T-helper 1 cell treated with Interleukin-12 subunit alpha and Interleukin-12 subunit beta and Interleukin-4 antibody, amounts not matched to agents 30 μg/mL and 1 μg/mL, for 36 hours (primary cell): Measurements from ENCODE around the gene ARHGAP20.

Source experiments
- H3K27ac Mint-ChIP-seq: one replicate; pipeline ENCODE4 v1.8.0; 2021; ENCODE audit warnings: mild to moderate bottlenecking, mixed read lengths
- H3K27me3 Mint-ChIP-seq: one replicate; pipeline ENCODE4 v1.8.0; 2021; ENCODE audit warnings: low read depth, mixed read lengths
- H3K36me3 Mint-ChIP-seq: one replicate; pipeline ENCODE4 v1.8.0; 2021; ENCODE audit warnings: low read depth, mixed read lengths
- H3K4me1 Mint-ChIP-seq: one replicate; pipeline ENCODE4 v1.8.0; 2021; ENCODE audit warnings: low read depth, mixed read lengths
- H3K4me3 Mint-ChIP-seq: one replicate; pipeline ENCODE4 v1.8.0; 2021; ENCODE audit warnings: mild to moderate bottlenecking, moderate library complexity, mixed read lengths
- H3K9me3 Mint-ChIP-seq: one replicate; pipeline ENCODE4 v1.8.0; 2021; ENCODE audit warnings: mixed read lengths

The ARHGAP20 gene

DNA sequence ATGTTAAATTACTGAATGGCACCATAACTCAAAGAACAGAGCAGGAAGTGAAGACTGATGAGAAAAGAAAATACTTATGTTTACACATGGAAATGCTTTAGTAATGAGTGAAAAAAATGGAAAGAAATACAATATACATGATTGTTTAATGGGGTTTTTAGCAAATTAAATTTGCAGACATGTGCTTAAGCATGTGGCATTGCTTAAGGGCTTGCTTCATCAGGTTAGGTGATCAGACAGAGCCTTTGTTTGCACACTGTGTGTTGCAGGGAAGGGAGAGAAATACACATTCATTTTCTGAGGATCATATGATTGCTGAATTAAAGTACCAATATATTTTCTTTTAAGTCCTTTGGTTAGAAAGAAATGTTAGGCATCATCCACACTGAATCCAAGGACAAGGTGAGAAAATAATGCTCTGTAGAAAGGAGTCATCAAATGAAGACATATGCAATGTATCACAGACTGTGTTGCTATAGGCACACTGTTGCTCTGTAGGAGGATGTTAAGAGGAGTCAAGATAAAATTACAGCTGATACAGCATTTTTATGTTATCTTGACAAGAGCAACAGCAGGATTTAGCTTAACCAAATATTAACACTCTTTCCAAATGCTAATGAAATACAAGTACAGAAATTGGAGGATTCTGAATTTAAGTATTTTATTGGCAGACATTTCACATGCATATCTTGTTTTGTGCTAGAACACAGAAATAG is 23.4 kb upstream of the ARHGAP20 start:
- no peak overlapping the region for H3K4me3 Mint-ChIP-seq
- H3K27ac Mint-ChIP-seq, result no peak overlapping the region
- H3K9me3 Mint-ChIP-seq, result no peaks in the 10 kb centered on the region
- H3K27me3 Mint-ChIP-seq, result peaks cover 13% of the 10 kb centered on the region
- no peaks in the 10 kb centered on the region for H3K36me3 Mint-ChIP-seq
- H3K4me1 Mint-ChIP-seq, result no peaks in the 10 kb centered on the region

DNA sequence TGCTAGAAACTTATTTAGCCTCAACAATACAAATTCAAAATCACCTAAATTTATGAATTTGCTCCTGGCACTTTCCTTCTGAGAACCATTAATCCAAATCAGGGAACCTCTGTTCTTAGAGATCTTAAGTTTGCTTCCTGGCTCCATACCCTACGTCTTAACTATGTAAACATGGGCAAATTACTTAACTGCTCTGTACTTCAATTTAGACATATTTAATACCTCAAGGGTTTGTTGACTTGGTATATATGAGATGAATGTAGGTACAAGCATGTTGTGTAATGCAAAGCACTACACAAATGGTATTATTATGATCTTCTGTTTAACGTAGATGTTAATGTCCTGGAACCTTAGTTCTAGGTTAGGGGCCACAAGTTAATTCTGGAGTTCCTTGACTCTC is 22.6 kb upstream of the ARHGAP20 start:
- Mint-ChIP-seq H3K4me1 (no peaks in the 10 kb centered on the region), H3K27me3 (peaks cover 14% of the 10 kb centered on the region), H3K36me3 (no peaks in the 10 kb centered on the region), H3K9me3 (no peaks in the 10 kb centered on the region), H3K4me3 (no peak overlapping the region), H3K27ac (no peak overlapping the region)

DNA sequence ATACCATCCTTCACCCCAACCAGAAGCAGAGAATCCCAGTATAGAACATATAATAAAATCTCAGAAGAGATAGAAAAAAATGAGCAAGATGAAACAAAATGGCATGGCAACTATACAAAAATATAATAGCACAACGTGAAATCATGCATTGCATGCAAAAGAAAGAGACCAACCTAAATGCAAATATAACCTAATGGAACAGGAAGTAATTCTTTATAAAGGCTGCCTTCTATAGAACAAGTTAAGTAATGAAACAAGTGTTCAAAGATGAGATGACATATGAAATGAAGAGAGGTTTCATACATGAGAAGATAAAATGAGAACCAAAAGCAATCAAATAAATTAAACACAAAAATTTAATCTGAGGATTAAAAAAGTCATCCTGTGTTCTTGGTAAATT is 18.5 kb upstream of the ARHGAP20 start:
- Mint-ChIP-seq H3K4me1 (no peaks in the 10 kb centered on the region), H3K4me3 (no peak overlapping the region), H3K27me3 (peaks cover 14% of the 10 kb centered on the region), H3K27ac (no peak overlapping the region), H3K36me3 (no peaks in the 10 kb centered on the region), H3K9me3 (no peaks in the 10 kb centered on the region)

DNA sequence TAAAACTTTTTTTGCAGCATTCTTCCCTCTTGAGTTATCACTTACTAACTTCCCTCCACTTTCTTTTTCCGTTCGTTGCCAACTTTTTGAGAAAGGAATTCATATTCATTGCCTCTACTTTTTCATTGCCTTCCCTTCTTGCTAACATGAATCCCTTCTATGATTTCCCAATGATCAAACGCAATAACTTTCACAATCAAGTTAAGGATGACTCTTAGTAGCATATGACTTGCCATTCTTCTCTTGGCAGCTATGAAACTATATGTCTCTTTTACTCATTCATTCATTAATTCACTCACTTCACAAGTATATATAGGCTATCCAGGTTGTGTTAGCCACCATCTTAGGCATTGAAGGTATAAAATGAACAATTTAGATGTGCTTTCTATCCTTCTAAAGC is 16.6 kb upstream of the ARHGAP20 start:
- Mint-ChIP-seq H3K27me3 (peaks cover 6% of the 10 kb centered on the region), H3K4me3 (no peak overlapping the region)

DNA sequence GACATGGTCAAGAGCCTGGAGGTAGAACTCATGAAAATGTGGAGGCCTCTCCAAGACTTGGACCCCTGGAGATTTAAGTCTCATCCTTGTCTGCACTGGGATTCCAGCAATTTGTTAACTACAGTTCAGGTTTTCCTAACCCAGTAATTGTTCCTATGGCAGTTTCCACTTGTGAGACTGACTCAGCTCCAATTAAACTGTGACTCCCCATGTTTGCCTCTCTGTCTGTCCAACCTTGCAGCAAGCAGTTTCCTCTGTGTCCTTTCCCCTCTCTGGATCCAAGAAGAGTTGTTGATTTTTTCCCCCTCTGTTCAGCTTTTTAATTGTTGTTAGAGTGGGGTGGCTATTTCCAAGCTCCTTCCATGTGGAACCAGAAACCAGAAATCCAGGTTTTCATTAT is 16.2 kb upstream of the ARHGAP20 start:
- H3K36me3 Mint-ChIP-seq, result no peaks in the 10 kb centered on the region
- peaks cover 6% of the 10 kb centered on the region for H3K27me3 Mint-ChIP-seq
- H3K4me3 Mint-ChIP-seq, result no peak overlapping the region
- H3K9me3 Mint-ChIP-seq, result no peaks in the 10 kb centered on the region
- H3K4me1 Mint-ChIP-seq, result no peaks in the 10 kb centered on the region
- H3K27ac Mint-ChIP-seq, result no peak overlapping the region

More for the DNA sequence above, 16.6 kb upstream of the ARHGAP20 start:
- Mint-ChIP-seq H3K4me1 (no peaks in the 10 kb centered on the region), H3K36me3 (no peaks in the 10 kb centered on the region), H3K9me3 (no peaks in the 10 kb centered on the region), H3K27ac (no peak overlapping the region)

DNA sequence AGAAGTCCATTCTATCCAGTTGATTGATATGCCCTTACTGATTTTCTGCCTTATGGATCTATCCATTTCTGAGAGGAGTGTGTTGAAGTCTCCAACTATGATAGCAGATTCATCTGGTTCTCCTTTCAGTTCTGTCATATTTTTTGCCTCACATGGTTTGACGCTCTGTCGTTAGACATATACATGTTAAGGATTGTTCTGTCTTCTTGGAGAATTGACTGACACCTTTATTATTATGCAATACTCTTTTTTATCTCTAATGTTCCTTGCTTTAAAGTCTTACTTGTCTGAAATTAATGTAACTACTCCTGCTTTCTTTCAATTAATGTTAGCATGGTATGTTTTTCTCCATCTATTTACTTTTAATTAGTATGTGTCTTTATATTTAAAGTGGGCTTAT is 12.1 kb upstream of the ARHGAP20 start:
- Mint-ChIP-seq H3K9me3 (no peaks in the 10 kb centered on the region), H3K36me3 (no peaks in the 10 kb centered on the region), H3K4me1 (no peaks in the 10 kb centered on the region), H3K27ac (no peak overlapping the region), H3K4me3 (no peak overlapping the region), H3K27me3 (peaks cover 9% of the 10 kb centered on the region)

DNA sequence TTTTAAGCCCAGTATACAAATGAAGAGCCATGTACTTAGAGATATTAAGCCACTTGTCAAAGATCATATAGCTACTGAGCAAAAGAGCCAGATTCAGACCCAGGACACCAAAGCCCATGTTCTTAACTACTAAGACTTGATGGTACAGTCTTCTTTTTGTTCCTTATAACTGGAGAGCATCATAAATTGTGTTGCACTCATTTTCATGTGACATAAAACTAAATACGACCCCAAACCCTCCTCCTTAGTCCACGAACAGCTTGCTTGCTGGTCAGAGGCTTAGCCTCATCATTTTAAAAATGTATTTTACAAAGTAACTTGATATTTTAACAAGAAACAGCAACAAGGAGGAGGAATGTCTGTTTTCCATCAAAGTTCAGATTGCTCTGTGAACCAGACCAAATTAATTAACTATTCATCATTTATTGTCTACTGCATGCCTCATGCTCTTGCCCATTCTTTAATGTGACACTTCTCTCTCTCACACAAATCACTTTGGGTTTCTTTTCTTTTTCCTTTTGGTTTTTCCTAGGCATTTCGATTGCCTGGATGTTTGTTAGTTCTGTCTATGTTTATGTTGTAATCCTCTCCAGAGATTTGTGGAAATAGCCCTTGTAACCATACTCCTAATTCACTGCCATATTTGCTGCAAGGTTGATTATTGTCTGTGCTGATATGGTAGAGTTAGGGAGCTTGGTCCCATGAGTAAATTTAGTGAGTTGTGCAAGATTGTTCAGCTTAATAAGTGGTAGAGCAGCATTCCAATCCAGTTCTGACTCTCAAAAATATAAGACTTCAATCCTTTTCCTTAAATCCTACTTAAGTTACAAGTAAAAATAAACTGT is 8.4 kb upstream of the ARHGAP20 start:
- no peaks in the 10 kb centered on the region for H3K36me3 Mint-ChIP-seq
- H3K4me1 Mint-ChIP-seq, result no peaks in the 10 kb centered on the region
- no peak overlapping the region for H3K4me3 Mint-ChIP-seq
- H3K9me3 Mint-ChIP-seq, result no peaks in the 10 kb centered on the region
- H3K27ac Mint-ChIP-seq, result no peak overlapping the region
- H3K27me3 Mint-ChIP-seq, result peaks cover 9% of the 10 kb centered on the region

DNA sequence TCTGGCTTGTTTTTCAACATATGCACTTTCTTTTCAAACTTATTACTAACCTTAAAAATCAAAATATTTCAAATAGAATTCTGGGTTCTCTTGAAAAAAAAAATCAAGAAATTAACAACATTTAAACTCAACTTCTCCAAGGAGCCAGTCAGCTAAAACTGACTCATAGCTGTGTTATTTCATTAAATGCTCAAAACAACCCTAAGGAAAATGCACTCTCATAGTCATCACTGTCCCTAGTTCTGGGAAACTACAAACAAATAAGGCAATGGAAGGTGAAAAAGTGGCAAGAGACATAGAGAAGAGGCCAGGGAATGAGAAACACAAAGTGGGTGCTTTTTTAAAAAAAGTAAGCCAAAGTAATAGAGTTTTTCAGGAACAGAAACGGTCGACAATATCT is 4.1 kb upstream of the ARHGAP20 start:
- no peak overlapping the region for H3K4me3 Mint-ChIP-seq
- peaks cover 6% of the 10 kb centered on the region for H3K4me1 Mint-ChIP-seq
- H3K36me3 Mint-ChIP-seq, result no peaks in the 10 kb centered on the region
- H3K9me3 Mint-ChIP-seq, result no peaks in the 10 kb centered on the region
- peaks cover 30% of the 10 kb centered on the region for H3K27me3 Mint-ChIP-seq
- no peak overlapping the region for H3K27ac Mint-ChIP-seq

DNA sequence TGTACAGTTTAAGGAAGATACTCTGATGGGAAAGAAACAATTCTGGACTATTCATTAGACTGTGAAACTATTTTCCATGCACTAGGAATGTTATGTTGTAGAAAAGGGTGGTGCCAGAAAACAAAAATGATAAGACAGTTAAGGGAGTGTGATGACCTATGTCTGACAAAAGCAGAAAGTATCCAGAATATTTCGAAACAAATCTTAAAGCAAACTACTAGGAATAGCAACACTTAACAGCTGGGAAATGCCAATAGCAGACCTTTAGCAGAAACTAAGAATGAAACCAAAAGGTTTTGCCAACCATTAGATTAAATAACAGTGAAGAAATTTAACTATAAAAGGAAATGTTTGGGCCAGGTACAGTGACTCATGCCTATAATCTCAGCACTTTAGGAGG is 3.3 kb upstream of the ARHGAP20 start:
- no peaks in the 10 kb centered on the region for H3K36me3 Mint-ChIP-seq
- H3K4me3 Mint-ChIP-seq, result no peak overlapping the region
- H3K4me1 Mint-ChIP-seq, result peaks cover 9% of the 10 kb centered on the region
- no peaks in the 10 kb centered on the region for H3K9me3 Mint-ChIP-seq
- peaks cover 32% of the 10 kb centered on the region for H3K27me3 Mint-ChIP-seq
- H3K27ac Mint-ChIP-seq, result no peak overlapping the region

DNA sequence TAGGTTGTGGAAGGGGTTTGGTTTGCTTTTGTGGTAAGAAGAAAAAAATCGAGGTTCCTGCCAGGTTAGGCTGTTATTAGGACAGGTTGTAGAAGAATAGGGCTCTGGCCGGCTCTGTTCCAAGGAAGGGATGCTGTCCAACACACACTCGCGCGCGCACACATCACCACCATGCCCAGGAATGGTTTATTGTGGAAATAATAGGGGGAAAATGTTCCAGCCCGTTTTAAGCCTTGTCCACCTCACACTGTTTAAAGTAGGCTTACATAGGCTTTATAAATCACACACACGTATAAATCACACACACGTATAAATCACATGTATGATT is 1.2 kb upstream of the ARHGAP20 start:
- Mint-ChIP-seq H3K27ac (no peak overlapping the region), H3K4me3 (peak overlapping the region; percentile 5), H3K4me1 (peaks cover 10% of the 10 kb centered on the region), H3K27me3 (peaks cover 52% of the 10 kb centered on the region), H3K9me3 (no peaks in the 10 kb centered on the region), H3K36me3 (no peaks in the 10 kb centered on the region)

DNA sequence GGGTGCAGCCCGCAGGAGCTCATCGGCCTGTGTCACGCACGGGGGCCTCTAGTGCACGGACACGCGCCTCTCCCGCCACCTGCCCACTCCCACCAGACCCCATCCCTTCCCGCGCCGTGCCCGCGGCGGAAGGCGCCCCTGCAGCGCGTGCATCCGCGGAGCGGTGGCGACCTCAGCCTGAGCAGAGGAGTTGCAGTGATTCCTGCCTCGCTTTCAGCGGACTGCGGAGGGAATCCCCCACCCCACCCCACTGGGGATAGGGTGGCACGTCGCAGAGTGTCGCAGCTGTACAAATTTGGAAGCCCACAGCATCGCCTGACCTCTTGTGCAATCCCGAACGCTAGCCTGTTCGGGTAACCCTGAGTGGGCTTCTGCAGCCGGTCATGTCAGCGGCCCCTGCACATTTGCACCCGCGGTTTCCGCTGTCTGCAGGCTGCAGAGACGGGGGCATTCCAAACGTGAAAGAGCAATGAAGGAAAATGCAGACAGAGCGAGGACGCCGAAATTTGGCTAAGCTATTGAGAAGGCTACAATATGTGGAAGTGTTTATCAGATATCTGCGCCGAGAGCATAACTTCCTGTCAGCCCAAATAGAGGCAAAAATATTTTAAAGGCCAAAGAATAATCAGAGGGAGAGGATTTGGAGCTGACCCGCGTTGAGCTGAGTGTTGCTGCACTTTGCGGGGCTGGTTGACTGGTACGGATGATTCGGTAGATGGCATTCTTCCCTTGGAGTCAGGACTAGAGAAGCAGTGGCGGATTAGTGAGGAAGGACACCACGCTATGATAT is 617 bp upstream of the ARHGAP20 start:
- no peaks in the 10 kb centered on the region for H3K36me3 Mint-ChIP-seq
- peaks cover 58% of the 10 kb centered on the region for H3K27me3 Mint-ChIP-seq
- peaks cover 10% of the 10 kb centered on the region for H3K4me1 Mint-ChIP-seq
- H3K27ac Mint-ChIP-seq, result no peak overlapping the region
- peak overlapping the region; percentile 5 for H3K4me3 Mint-ChIP-seq
- H3K9me3 Mint-ChIP-seq, result no peaks in the 10 kb centered on the region

DNA sequence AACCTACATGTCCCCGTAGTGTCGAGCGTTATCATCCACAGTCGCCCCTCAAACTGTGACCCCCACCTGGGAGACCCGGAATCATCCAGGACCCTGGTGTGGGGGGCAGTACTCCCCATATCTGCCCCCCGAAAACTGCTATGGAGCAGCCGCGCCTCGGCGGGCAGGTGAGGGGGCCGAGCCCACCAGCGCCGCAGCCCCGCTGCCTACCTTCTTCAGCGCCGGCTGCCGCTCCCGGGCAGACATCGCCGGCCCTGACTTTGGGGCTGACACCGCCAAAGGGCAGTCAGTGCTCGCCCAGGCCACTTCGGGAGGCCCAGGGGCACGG is 825 bp downstream of the ARHGAP20 start:
- Mint-ChIP-seq H3K36me3 (no peaks in the 10 kb centered on the region), H3K4me1 (peaks cover 10% of the 10 kb centered on the region), H3K9me3 (no peaks in the 10 kb centered on the region), H3K4me3 (peak overlapping the region; percentile 52), H3K27ac (no peak overlapping the region), H3K27me3 (peaks cover 68% of the 10 kb centered on the region)

DNA sequence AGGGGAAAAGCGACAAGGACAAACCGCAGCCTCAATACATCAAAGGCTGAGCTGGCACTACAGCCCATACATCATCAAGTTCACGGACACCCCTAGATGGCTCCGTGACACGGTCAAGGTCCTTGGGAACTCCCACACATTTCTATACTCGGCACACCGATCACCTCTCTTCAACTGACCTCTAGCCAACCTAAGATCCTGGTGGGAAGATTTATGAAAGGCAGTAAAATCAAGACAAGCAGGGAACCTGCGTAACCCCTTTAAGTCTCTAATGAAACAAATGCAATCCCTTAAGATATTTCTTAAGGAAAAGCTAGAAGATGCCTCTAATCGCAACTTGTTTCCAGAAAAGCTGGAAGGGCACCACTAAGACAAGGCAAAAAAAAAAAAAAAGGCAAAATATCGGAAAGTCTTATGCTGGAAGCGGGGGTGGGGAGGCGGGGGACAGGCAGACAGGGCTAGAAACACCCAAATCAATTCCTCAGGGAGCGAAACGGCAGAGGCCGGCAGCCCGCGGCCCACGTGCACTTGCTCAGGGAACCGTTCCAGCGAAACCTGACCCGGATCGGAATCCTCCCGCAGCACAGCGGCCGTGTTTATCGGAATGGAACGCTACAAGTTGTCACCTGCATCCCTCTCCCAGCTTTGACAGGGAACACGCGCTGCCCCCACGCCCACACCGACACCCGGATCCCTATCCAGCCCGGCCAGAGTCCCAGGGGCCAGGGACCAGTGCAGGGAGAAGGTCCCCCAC is 1.4 kb downstream of the ARHGAP20 start:
- H3K4me3 Mint-ChIP-seq, result peak overlapping the region; percentile 66
- H3K27ac Mint-ChIP-seq, result no peak overlapping the region

DNA sequence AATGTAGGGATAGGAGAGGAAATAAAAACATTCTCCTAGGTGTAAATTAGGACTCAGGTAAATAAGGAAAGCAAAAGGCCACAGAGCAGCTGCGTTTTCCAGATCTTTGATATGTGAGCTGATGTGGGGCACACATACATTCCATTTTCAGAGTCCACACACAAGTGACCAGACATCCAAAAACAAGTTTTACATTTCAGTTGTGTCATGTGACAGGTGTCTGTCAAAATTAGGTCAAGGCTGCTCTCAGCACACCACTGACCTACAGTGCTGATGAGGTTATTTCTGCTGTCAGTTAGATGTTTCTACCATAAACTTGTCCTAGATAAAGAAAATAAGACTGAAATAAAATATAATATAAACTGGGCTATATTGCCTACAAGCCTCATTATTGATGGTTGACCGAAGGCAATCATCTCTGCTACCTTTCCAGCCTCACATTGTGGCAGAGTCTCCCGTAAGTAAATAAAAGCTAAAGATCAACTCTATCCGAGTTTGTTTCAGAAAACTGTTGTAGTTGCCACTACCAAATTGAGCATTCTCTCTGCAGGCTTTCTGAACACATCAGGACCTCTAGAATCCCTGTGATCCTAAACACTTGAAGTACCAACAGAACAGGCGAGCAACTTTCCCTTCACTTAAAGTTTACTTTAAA is 7.9 kb downstream of the ARHGAP20 start:
- Mint-ChIP-seq H3K4me1 (no peaks in the 10 kb centered on the region), H3K9me3 (no peaks in the 10 kb centered on the region), H3K27me3 (peaks cover 31% of the 10 kb centered on the region), H3K4me3 (no peak overlapping the region), H3K36me3 (no peaks in the 10 kb centered on the region), H3K27ac (no peak overlapping the region)

More for the DNA sequence above, 1.4 kb downstream of the ARHGAP20 start:
- Mint-ChIP-seq H3K9me3 (no peaks in the 10 kb centered on the region), H3K36me3 (no peaks in the 10 kb centered on the region), H3K27me3 (peaks cover 72% of the 10 kb centered on the region), H3K4me1 (peaks cover 10% of the 10 kb centered on the region)
